Measurements from ENCODE around the gene FIGNL1.

The FIGNL1 gene

DNA sequence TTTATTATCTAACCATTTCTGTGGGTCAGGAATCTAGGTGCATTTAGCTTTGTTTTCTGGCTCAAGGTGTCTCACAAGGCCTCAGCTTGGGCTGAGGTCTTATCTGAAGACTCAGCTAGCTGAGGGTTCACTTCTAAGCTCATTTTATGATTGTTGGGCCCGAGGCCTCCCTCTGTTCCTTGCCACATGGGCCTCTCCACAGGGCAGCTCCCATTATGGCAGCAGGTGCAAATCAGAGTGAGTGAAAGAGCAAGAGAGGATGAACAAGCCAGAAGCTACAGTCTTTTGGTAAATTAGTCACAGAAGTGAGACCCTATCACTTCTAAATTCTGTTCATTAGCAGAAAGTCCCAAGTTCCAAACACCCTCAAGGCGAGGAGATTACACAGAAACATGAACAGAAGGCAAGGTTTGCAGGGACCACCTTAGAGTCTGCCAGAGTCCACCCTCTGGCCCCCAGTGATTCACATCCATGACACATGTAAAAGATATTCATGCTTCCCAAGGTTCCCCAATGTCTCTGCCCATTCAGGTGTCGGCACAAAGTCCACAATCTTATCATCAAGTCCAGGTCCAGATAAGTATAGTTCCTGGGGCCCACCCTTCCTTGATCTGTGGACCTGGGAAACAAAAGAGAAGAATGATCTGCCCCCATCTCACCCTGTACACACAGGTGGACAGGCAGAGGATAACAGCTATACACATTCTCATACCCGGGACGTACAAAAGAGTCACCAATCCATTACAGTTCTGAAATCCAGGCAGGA is 23.7 kb downstream of the FIGNL1 start:
- DNase-seq (ENCODE audit: low spot score), result no peak

DNA sequence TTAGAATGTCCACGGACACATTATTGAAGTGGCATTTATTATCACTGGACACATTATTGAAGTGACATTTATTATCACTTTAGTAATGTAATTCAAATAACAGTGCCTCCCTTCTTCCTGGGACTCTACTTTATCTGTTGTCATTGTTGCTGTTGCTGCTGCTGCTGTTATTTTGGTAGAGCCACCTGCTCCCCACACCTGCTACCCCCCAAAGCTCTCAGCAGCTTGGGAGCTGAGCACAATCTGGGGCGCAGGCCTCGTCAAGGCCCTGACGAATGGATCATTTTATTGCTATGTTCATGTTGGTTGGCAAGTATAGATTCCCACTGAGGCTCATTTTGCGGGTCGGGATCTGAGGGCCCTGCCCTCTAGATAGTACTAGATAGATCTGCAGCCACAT is 24.8 kb downstream of the FIGNL1 start:
- no peak for DNase-seq (ENCODE audit: low spot score)

DNA sequence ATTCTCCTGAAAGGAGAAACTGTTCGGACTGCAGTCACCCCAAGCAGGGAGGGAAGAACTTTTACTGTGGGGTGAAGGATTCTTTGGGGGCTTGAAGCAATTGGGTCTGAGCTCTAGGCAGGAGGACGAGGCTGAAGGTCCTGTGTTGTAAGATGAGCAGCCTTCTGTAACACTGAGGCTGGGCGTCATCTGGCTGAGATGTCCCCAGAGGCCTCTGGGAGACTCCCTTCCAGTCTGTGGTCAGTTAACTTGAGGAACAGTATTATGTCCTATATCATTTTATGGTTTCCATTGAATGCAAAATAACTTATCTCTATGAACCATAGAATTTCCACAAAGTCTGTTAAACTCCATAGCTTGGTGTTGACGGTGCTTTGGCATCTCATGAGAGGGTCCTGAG is 26.3 kb downstream of the FIGNL1 start:
- no peak for DNase-seq (ENCODE audit: low spot score)

DNA sequence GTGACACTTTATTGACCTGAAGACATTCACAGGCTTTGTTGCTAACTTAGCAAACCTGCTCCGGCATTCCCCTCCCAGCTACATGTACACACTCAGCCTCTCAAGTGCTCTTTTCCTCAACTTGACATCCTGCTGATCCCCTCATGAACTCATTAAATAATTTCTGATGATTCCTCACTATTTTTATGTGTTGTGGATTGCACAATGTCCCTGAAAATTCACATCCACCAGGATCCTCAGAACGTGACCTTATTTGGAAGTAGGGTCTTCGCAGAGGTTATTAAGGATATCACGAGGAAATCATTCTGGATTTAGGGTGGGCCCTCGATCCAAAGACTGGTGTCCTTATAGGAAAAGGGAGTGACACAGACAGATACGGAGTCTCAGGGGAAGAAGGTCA is 27.3 kb downstream of the FIGNL1 start:
- DNase-seq (ENCODE audit: low spot score), result no peak

DNA sequence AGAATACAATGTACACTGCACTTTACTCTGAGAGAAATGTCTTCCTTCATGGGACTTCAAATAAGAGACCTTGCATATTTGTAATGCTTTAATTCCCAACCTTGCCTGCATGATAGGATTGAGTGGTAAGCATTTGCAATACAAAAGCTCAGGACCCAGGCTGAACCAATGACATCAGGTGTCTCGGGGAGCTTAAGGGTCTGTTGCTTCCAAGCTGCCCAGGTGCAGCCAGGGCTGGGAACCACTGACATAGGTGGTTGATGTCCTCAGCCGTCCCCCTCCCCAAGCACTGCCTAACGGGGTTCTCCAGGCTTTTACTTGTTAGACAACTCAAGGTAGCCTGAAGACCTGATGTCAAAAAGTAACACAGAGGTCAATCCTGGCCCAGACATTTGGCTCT is 29.1 kb downstream of the FIGNL1 start:
- DNase-seq (ENCODE audit: low spot score), result no peak

DNA sequence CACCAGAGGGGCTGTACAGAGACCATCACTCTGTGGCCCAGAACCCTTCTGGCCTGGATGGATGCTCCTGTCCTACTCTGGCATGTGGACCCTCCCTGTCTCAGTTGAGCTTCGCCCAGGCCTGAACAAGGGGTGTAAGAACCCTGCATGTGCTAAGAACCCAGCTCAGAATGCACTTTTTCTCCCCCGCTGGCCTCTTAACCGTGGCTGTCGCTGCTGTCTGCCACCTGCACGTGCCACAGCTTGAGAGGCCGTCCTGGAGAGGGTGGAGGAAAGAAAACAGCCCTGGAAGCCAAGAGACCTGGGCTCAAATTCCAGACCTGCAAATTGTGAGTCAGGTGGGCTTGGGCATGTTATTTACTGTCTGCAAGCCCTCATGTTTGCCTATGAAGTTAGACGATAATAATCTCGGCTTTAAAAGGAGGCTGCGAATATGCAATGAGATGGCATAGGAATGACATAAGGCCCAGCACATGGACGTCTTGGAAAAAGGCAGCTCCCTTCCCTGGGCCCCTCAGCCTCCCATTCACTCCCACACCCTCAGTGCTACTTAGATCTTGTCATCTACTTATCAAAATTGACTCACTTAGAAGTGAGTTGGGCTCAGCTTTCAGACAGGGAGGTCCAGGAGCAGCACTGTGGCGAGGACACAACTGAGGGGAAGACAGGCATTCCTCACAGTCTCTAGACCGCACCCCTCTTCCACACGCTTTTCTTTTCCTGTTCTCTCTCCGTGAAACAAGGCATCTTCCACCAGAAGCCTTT is 31.4 kb downstream of the FIGNL1 start:
- no peak for DNase-seq (ENCODE audit: low spot score)

DNA sequence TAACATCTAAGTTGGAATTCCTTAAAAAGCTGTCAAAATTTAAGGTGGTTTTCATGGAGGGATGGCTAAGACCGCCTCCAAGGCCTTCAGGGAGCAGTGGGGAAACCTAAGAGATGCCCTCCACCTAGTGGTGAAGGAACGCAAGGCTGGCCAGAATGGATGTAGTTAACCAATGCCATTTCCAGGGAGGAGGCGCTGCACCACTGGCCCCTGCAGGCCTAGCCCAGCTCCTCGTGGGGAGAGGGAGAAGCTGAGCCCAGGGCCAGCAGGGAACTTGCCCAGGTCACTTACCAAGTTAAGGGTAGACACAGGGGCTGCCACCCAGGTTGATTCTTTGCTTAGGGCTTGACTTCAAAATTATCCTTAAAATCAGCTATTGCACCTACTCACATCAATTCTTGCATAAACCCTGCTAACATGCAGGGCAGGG is 32.0 kb downstream of the FIGNL1 start:
- DNase-seq (ENCODE audit: low spot score), result peak; percentile 83

DNA sequence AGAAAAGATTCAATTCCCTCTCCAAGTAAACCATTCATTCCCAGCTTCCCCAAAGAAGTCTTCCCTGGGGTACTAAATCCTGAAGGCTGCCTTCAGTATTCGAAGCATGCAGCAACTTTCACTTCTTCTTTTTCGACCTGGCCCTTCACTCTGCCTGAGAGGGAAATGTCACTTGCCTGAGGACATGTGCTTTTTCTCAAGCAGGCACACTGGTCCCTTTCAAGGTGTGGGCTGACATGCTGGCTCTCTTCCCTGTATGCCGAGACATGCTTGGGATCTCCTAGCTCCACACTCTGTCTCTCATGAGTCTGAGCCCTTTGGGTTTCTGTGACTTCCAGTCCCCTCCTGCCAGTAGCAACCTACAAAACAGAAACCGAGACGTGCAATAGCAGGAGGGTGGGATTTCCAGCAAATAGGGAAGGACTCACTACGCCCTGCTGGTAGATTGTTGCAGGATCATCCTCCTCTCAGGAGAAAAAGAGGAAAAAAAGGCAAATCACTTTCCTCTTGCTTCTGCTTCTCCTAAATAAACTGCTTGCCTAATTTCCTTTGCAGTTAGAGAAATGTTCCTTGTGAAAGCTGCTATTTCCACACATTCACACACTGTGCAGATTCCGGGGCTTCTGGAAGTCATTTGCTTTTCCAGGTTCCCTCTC is 33.5 kb downstream of the FIGNL1 start:
- DNase-seq (ENCODE audit: low spot score), result no peak

DNA sequence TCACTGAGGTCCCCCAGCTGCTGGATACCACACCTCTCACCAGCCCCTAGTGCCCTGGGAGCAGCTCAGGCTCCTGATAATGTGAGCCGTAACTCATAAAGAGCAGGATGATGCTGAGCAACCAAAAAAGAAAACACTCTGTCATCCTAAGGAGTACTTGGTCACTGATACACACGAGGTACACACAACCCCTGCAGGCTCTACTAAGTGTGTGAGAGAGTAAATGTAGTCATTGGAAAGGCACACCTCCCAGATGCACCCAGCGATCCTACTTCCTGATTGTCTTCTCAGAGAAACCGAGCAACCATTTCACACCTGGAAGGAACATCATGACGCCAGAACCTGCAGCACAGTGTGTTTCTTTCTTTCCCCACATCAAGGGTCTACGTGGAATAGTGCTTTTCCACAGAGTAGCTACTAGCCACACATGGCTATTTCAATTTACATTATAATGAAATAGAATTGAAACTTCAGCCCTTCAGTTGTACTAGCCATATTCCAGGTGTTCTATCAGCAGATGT is 34.2 kb downstream of the FIGNL1 start:
- DNase-seq (ENCODE audit: low spot score), result peak; percentile 17

DNA sequence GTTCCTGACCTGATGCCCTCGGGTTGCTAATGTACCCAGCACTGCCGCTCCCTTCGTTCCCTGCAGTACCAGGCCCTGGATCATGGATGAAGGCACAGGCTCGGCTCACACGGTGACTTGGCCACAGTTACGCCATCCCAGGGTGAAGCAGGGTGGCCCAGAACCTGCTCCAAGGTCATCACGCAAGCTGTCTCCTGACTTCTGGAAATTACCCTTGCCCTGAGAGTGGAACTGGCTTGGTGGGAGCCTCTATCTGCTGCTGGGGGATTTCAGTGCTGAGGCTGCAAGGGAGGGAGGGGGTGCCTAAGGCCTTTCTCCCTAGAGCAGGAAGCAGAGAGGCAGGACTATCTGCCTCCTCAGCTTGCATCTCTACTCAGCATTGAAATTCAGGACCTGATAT is 36.6 kb downstream of the FIGNL1 start:
- no peak for DNase-seq (ENCODE audit: low spot score)

DNA sequence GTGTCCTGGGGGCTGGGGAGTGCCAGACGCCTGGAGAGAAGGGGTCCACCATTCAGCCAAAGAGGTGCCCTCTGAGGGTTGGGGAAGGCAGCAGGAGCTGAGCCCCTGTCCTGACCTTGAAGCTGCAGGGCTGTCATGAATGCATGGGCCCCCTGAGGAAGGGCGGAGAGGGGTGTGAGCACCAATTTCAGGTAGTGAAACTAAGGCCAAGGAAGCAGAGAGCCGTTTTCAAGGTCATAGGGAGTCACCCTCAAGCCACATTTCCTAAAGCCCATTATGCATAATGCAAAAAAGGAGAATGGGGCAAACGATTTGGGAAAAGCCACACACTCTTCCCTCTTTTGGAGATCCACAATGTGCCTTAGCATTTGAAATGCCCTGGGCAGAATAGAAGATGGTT is 37.2 kb downstream of the FIGNL1 start:
- no peak for DNase-seq (ENCODE audit: low spot score)

DNA sequence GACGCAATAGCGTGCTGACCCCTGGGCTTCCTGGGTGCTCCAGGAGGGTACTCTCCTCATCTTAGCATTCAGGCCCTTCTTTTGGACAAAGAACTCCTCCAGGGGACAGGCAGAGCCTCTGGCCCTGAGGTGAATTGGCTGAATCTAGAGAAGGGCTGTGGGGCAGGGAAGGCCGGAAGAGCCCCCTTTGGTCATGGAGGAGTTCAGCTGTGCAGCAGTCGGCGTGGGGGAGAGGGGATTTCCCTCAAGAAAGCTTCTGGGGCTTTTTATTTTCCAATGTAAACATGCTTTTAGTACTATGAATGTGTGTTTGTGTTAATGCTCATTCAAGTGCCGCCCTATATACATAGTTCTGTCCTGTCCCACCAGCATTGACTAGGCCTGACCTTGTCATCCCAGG is 38.8 kb downstream of the FIGNL1 start:
- DNase-seq (ENCODE audit: low spot score), result no peak

DNA sequence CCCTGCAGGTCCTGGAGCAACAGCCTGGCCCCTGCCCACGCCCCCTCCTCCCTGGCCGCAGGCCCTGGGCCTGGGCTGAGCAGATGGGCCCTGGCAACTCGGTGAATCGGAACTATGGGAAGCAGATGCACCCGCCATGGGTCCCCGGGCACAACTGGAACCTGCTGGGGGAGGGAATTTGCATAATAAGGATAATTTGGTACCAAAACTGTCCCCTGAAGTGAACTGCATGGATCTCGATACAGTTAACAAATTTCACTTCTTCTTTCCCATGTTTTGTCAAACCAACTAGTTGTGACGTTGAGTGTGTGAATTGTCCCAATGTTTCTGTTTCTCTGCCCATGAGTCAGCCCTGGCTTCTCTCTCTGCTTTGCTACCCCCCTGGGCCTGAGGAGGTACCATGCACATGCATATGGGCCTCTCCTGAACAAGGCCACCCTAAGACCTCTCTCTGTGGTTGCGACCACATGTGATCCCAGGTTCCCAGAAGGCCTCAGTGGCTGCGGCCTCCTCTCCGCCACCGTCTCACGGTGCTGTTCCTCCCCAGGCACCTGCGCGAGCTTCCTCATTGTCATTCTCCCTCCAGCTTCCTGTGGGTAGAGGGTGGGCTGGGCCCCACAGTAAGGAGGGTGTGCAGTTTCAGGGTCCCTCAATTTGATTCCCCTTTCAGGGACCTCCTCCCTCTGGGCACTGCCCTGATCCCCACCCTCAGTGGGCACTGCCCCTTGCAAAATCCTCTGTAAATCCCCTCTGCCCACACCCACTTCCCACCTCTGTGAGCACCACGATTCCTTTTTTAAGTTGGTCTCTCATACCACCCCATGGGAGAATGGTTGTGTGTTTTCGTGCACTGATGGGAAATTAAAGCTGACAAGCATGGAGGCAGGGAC is 40.0 kb downstream of the FIGNL1 start:
- DNase-seq (ENCODE audit: low spot score), result no peak

DNA sequence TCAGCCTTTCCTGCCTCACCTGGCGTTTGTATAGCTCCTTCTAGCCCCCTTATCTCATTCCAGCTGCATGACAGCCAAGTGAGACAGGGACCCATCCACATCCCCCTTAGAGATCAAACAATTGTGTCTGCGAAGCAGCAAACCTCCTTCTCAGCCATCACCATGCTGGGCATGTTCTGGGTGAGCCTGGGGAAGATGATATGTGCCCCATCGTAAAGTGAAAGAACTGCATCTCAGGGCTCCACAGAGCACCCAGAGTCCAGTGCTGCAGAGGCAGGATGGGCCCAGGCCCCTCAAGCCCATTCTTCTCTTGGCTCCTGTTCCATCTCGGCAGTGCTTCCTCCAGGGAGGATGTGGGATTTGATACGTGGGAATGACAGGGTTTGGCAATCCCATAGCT is 43.2 kb downstream of the FIGNL1 start:
- DNase-seq (ENCODE audit: low spot score), result no peak

DNA sequence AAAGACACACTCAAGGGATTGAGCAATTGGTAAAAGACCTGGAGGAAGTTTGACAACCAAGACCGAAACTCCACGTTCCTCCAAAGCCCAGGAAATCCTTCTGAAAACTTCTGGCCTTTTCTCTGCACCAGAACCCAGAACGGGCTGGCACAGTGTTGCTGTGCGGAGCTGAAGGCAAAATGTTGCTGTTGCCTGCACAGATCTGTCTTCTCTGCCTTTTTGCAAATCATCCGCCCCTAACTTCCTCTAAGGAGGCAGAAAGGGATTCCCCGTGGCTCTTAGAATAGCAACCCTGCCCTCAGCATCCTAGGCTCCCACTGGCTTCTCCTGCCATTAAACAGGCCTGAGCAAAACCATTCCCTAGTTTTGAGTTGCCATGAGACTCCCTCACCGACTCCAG is 44.9 kb downstream of the FIGNL1 start:
- DNase-seq (ENCODE audit: low spot score), result no peak

DNA sequence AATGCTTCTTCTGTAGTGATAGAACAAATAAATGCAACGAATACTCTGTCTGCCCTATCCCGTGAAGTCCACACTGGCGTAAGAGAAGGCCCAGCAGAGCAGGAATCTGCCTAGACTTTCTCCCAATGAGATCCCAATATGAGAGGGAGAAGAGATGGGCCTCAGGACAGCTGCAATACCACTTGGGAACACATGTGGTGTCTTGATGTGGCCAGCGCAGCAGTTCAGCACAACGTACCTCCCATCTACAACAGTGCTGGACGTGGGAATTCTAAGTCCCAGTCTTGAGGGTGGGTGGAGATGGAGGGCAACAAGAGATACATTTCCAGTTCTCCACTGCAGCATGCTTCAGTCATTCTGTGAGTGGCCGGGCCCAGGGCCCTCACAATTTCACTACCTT is 45.8 kb downstream of the FIGNL1 start:
- DNase-seq (ENCODE audit: low spot score), result no peak

DNA sequence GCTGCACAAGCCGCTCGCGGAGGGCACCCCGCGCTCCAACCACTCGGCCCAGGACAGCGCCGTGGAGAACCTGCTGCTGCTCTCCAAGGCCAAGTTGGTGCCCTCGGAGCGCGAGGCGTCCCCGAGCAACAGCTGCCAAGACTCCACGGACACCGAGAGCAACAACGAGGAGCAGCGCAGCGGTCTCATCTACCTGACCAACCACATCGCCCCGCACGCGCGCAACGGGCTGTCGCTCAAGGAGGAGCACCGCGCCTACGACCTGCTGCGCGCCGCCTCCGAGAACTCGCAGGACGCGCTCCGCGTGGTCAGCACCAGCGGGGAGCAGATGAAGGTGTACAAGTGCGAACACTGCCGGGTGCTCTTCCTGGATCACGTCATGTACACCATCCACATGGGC is 50.0 kb downstream of the FIGNL1 start:
- no peak for DNase-seq (ENCODE audit: low spot score)

DNA sequence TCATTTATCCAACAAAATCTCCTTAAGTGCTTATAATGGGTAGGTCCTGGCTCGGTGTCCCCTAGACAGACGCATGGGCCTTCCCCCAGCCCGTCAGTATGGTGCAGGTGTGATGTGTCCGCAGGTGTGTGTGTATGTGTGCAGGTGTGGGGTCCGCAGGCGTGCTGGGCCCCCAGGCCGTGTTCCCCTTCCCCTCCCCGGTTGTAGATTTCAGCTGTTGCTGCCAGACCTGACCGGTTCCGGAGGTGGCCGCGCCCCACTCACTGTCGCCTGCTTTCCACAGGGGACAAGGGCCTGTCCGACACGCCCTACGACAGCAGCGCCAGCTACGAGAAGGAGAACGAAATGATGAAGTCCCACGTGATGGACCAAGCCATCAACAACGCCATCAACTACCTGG is 50.5 kb downstream of the FIGNL1 start:
- DNase-seq (ENCODE audit: low spot score), result no peak

DNA sequence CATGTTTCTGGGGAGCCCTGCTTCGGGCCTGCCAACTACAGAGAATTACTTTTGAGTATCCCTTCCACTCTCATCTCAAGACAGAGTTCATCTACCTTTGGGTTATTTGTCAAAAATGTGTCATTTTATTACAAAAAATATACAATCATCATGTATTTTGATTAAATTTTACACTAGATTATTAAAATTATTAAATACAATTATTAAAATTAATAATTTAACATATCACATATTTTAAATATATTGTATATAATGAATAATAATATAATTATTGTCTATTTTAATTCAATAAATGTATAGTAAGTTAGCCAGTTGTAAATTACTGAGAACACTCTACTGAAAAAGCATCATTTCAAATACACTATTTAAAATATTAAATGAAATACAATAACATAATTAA is 50.9 kb downstream of the FIGNL1 start:
- no peak for DNase-seq (ENCODE audit: low spot score)

DNA sequence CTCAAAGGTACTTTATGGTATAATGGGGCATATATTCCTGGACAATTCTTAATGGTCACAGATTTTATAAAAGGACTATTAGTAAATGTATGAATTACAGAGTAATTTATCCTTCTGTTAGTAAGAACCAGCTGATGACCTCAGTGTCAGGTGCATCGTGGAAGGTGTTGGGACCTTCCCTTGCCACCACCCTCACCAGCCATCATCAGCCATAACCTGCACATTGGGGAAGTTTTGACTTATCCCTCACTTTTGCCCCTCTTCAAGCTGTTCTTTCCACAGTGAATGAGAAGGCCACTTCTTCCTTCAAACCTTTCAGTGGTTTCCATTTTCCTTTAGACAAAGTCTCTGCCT is 52.2 kb downstream of the FIGNL1 start:
- DNase-seq (ENCODE audit: low spot score), result no peak

DNA sequence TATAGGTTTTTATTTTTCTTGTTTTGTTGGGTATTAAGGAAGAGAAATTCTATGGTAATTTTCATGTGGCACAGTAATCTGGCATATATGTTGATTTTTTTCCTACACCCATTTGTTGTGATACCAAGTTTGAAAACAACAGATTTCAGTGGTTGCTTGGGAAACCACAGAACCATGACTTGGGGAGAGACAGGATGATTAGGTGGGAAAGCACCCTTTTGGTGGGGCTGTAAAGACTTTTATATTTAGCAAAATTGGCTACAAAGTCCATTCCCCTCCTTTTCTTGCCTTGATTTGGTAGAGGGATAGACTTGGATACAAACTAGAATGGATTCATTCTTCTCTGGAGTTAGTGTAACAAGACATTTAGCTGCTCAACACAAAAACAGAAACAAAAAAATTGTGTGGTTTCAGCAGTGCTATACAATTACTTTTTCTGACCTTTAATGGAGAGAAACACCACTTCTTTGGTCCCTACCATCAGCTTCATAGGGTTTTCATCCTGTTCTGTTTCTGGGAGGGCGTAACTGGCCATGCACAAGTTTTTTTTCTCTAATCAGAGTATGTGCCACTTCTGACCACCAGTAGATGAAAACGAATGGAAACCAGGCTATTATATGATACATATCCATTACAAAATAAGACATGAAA is 52.7 kb downstream of the FIGNL1 start:
- DNase-seq (ENCODE audit: low spot score), result peak; percentile 70

DNA sequence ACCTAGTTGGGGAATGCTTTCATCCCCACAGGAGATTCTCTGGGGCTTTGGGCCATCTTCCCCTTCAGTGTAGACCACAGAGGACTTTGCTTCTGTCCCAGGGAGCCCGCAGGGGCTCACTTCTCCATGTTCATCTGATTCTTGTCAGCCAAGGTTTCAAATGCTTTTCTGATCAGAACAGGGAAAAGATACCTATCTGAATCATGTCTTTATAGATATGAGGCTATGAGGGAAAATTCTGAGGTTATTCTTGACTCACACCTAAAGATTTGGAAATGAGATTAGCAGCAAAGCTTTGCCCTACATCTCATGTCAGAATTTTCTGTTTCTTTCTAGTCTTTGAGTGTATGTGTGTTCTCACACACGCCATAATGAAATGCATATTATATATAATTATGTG is 53.3 kb downstream of the FIGNL1 start:
- DNase-seq (ENCODE audit: low spot score), result peak; percentile 56

Measured in CD4-positive, alpha-beta T cell treated with Interleukin-15 for 4 hours (primary cell).